ENCODE measurements around the gene HSPB9.

Gene HSPB9, protein sequence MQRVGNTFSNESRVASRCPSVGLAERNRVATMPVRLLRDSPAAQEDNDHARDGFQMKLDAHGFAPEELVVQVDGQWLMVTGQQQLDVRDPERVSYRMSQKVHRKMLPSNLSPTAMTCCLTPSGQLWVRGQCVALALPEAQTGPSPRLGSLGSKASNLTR

GRCh38 chr17:42122371-42123303, at the start of gene HSPB9:
HSPB9 (plus strand) TSS chr17:42122804; CDS start chr17:42122851, 47 bp downstream.
- DNase-seq = no peak

GRCh38 chr17:42075789-42076188, 46.8 kb upstream of the HSPB9 start:
- DNase-seq = no peak

GRCh38 chr17:42076797-42077559, 45.6 kb upstream of the HSPB9 start:
- DNase-seq = no peak

DNA sequence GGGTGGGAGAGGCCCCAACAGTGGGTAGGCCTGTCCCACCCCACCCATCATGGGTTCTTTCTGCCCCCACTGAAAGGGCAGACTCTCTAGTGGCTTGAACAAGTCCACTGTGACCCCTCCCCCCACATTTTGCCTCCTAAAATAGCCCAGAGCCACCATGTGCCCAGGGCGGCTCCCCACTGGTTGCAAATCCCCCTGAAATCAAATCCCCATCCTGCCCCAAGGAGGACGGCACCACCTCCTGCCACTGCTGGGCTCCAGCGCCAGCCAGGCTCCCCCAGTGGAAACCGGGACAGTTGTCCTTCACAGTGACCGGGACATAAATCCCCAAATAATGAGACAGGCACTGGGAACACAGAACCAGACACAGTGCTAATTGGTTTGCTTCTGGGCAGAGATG, 44.8 kb upstream of the HSPB9 start:
- DNase-seq = no peak

DNA sequence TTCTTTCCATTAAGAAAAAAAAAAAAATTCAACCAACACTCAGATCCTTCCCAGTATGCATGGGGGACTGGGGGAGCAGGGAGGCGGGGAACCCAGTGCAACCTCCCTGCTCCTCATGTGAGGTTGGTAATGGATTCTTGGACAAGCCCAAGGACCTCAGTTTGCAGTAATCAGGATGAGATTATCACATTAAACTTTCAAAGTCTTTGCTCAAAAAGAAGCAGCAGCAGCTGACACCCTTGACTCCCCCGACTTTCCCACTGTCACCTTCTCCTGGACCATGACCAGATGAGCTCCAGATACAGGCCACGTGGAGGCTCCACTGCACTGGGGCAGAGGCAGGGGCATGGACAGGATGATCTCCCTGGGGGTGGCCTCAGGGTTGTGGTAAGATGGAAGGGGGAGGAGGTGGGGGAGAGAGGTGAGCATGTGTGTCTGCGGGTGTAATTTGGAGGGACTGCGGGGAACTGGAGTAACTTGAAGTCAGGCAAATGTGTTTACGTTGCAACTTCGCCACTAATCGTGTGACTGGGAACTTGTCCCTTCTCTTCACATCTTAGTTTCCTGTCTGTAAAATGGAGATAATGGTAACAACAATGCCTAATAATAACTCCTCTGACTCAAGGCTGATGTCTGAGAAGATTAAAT, 44.1 kb upstream of the HSPB9 start:
- DNase-seq = no peak

GRCh38 chr17:42079541-42079940, 43.1 kb upstream of the HSPB9 start:
- no peak for DNase-seq

GRCh38 chr17:42081516-42082129, 41.0 kb upstream of the HSPB9 start:
- no peak for DNase-seq

GRCh38 chr17:42087042-42087701, 35.4 kb upstream of the HSPB9 start:
- no peak for DNase-seq

- DNase-seq = no peak
Measured at GRCh38 chr17:42087736-42088705, 34.6 kb upstream of the HSPB9 start.

- DNase-seq = no peak
Measured at GRCh38 chr17:42088736-42089135, 33.9 kb upstream of the HSPB9 start.

DNA sequence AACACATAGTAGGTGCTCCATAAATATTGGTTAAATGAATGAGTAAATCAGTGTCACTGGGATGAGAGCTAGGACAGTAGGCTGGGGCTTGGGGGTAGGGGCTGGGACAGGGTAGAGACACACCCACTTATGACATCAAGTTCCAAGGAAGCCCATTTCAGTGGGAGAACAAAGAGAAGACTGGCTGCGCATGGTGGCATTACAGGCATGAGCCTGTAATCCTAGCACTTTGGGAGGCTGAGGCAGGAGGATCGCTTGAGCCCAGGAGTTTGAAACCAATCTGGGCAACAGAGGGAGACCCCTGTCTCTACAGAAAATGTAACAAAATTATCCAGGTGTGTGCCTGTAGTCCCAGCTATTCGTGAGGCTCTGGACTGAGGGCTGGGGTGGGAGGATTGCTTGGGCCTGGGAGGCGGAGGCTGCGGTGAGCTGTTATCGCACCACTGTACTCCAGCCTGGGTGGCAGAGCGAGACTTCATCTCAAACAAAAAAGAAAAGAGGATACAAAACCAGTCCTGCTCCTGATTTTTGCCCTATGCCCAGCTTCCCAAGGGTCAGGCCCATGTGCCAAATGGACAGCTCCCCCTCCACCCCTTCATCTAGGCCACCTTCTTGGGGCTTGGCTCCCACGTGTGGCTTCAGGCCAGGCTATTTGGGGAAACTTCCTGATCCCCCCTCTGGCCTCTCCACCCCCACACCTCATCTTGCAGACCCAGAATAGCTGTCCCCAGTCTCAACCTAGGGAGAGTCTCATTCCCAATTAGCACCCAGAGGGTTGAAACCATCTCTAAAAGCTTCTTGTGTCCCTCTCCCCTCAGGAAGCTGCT, 31.4 kb upstream of the HSPB9 start:
- no peak for DNase-seq

DNA sequence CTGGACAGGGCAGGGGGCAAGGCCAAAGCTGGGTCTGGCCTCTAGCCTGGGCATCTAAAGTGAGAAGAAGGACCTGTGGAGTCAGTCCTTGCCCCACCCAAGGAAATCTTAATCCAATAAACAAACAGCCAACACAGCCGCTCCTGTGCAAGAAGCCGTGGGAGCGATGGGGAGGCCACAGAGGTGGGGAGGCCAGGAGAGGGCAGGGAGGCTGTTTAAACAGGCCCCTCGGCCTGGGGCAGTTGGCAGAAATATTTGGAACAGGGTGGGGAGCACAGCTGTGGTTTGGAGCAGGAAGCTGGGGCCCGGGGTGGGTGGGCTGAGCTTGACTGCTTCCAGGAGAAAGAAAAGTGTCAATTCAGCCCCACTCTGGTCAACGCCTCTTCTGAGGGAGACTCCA, 29.7 kb upstream of the HSPB9 start:
- DNase-seq = no peak

DNA sequence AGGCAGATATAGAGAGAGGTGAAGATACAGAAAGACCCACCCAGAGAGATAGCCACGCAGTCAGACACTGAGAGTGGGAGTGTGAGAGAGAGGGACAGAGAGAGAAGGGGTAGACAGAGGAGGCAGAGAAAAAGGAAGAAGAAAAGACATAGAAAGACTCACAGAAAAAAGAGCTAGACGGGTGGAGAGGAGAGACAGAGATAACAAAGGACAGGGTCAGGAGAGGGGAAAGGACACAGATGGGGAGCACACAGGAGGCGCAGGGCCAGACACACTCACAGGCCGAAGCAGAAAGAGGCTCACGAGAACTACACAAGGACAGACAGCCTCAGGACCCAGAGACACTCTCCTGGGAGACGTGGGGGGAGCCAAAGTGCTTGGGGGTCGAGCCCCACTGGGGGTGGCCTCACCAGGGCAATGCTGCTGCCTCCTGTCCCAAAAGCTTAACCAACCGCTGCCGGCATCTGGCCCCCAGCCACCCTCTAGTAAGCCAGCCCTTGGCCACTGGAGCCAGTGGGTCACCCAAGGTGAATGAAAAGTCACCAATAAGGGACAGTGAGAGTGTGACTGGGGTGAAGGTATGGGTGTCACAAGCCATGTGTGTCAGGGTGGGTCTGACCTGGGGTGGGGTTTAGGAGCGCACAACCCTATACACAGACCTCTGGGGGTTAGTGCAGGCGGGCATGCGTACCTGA, 28.1 kb upstream of the HSPB9 start:
- no peak for DNase-seq

DNA sequence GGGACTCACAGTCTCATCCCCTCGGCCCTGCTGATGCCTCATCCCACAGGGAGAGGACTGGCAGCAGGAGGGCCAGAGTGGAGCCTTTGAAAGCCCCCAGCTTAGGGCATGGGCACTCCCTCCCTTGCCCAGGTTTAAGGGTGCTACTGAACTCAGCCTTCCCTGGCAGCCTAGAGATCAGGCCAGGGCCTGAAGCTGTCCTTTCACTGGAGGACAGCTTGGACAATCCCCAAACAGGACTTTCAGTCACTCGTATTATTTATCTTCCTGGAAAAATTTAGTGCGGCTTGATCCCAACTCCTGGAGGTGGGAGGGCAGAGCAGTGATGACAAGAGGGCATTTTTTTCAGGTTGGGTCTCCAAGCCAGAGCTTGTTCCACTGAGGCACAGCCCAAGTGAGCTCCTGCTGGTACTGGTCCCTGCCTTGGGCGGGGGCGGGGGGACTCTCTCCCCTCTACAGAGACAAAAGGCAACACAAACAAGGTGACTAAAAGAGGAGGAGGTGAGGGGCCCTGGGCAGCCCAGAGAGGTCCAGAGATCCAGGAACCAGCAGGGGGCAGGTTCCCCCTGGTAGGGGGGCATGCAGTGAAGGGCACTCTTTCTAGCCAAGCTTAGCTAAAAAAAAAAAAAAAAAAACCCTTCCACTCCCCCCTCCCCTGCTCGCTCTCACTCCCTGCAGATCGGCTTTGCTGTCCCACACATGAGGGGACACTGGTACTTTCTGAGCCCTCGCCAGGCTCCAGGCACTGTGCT, 26.1 kb upstream of the HSPB9 start:
- DNase-seq = no peak

DNA sequence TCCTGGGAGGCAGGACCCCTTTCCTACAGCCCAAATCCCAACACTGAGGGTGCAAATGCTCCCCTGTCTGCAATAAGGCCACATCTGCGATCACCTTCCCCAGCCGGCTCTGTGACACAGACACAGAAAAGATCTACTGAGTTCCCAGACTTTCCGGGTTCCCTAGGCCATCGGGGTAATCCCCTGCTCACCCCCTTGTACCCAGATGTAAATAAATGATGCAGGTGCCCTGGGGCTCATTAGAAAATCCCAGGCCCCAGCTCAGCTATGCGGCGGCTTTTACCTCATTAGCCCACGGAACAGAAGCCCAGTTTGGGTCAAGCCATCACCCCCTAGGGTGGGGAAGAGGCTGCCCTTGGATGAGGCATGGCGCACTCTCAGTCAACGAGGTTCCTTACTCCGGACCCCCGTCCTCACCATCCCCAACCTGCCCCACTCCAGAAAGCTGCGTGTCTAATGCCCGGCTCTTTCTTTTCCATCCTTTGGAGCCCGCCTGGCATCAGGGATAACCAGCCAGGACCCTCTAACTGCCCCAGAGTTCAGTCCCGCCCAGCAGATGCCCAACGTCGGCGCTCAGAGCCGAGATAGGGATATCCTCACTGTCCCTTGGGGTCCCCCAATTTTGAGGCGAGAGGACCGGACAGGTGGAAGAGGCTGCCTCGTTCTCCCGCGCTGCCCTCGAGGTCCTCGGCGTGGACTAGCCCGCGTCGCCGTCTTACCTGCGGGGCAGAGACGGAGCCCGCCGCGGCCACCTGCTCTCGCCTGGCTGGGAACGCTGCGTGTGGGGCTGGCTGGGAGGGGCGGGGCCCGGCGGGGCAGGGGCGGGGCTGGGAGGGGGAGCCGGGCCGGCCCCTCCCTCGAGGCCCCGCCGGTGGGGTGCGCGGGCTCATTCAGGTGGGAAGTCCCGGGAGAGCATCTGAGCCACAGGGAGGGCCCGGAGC, 24.6 kb upstream of the HSPB9 start, which contains the start of gene ZNF385C:
Gene ZNF385C, minus strand, starts transcription at position 783 of the 941 bp plus-strand sequence. CDS start 35,417 bp downstream, outside the sequence.
- no peak for DNase-seq

DNA sequence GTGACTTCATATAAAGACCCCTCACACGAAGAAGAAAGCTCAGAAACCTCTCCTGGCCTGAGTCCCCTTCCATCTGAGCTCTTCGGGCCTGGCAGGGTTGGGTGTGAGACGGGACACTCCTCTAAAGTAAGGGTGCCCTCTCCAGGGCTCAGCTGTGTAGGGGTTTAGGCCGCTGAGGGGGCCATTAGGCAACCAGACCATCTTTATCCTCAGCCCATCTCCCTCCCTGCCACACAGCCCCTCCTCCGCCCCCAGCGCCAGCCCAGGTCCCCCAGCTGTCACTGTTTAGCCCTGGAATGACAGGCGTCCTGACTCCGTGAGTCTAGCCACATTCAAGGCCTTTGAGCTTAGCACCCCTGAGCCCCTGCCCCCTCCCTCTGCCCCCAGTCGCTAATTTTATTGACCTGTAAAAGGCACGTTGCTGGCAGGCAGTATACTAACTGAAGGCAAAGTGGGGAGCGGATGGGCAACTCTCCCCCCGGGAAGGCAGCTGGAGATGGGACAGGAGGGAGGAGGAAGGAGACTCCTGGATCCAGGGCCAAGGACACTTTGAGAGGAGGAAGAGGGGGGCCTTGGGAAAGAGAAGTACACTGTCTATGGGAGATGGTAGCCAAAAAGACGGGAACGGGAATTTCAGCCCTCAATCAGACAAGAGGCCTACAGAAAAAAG, 23.7 kb upstream of the HSPB9 start:
- DNase-seq = no peak

Measured in Kasumi-1 (cell line).